B cell (primary cell): ENCODE results near the gene EHF.

Experiments used
- EZH2 ChIP-seq: IDR thresholded peaks from 2 replicates; pipeline ENCODE4 v1.6.1; 2012; ENCODE audit warnings: borderline replicate concordance, low read depth, mild to moderate bottlenecking, moderate library complexity, low read length; ENCODE audit not compliant: insufficient read depth, poor library complexity, severe bottlenecking
- TF ChIP-seq, protein P1 (sequence below): fragments of 200-600 bp; IDR thresholded peaks from one replicate; pipeline ENCODE4 v1.8.0; 2022; ENCODE audit warnings: antibody characterized with exemption, mild to moderate bottlenecking

DNA sequence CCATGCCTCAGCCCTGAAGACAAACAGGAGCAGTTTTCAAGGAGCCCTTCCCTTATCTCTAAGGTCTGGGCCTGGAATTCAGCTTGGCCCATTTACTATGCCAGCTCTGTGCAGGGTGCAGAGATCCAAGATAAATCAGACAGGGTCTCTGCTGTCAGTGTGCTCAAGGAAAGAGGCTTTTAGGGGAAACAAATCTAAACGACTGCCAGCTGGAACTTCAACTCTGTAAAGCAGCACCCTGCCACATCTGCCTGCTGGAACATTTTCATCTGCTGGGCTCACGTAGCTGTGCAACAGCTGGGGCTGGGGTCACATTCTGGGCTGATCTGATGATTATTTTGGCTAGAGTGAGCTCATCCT lies 19.8 kb upstream of the EHF start:
- TF ChIP-seq, protein P1, sequence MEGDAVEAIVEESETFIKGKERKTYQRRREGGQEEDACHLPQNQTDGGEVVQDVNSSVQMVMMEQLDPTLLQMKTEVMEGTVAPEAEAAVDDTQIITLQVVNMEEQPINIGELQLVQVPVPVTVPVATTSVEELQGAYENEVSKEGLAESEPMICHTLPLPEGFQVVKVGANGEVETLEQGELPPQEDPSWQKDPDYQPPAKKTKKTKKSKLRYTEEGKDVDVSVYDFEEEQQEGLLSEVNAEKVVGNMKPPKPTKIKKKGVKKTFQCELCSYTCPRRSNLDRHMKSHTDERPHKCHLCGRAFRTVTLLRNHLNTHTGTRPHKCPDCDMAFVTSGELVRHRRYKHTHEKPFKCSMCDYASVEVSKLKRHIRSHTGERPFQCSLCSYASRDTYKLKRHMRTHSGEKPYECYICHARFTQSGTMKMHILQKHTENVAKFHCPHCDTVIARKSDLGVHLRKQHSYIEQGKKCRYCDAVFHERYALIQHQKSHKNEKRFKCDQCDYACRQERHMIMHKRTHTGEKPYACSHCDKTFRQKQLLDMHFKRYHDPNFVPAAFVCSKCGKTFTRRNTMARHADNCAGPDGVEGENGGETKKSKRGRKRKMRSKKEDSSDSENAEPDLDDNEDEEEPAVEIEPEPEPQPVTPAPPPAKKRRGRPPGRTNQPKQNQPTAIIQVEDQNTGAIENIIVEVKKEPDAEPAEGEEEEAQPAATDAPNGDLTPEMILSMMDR: no peak
- no peak for TF ChIP-seq EZH2
